Hypothalamus (tissue), 51 donors: ENCODE results near the gene UEVLD.
"Not testable (repeated sequence)": the region's sequence is repeated elsewhere in the genome, so short reads cannot be mapped to it uniquely, and the experiment has no call there.

Source experiments
- DNase-seq, 51 donors: peaks; one replicate each; lab custom pipeline; 2025; lab: John Stamatoyannopoulos, UW

Gene UEVLD

GRCh38 chr11:18588297-18589252 lies at the start of gene UEVLD:
Gene UEVLD, minus strand, starts transcription at chr11:18588734. Its CDS starts 80 bp downstream, at chr11:18588654.
- DNase-seq = peak; percentile 46 to 91 (median 81)

- DNase-seq = peak; percentile 82 to 99 (median 97)
Observed at GRCh38 chr11:18634140-18635032, 45.9 kb upstream of the UEVLD start, which contains the start of gene SPTY2D1. Gene SPTY2D1, minus strand, starts transcription at chr11:18634342. Its CDS starts 85 bp downstream, at chr11:18634257.

GRCh38 chr11:18633256-18634139 lies 45.0 kb upstream of the UEVLD start:
- DNase-seq = peak in 5 of 51 donors; percentile 16 to 37 (median 28)

GRCh38 chr11:18632841-18633240 lies 44.3 kb upstream of the UEVLD start:
- DNase-seq = no peak

- DNase-seq = no peak
Observed at GRCh38 chr11:18624161-18624560, 35.6 kb upstream of the UEVLD start.

GRCh38 chr11:18623707-18624106 lies 35.2 kb upstream of the UEVLD start:
- DNase-seq = no peak

- no peak for DNase-seq
Observed at GRCh38 chr11:18618342-18619025, 29.9 kb upstream of the UEVLD start.

GRCh38 chr11:18617688-18618341 lies 29.3 kb upstream of the UEVLD start:
- no peak for DNase-seq

- no peak for DNase-seq
Observed at GRCh38 chr11:18615628-18616392, 27.3 kb upstream of the UEVLD start.

- DNase-seq = no peak
Observed at GRCh38 chr11:18614667-18615066, 26.1 kb upstream of the UEVLD start.

GRCh38 chr11:18612394-18612793 lies 23.9 kb upstream of the UEVLD start:
- DNase-seq = no peak

GRCh38 chr11:18611196-18611595 lies 22.7 kb upstream of the UEVLD start:
- DNase-seq = no peak

- no peak for DNase-seq
Observed at GRCh38 chr11:18608376-18608775, 19.8 kb upstream of the UEVLD start.

GRCh38 chr11:18600915-18601569 lies 12.5 kb upstream of the UEVLD start:
- no peak for DNase-seq

- no peak for DNase-seq
Observed at GRCh38 chr11:18599739-18600230, 11.3 kb upstream of the UEVLD start, which contains the start of gene MISFA. Gene MISFA, plus strand, starts transcription at chr11:18599789. Its CDS starts 140 bp downstream, at chr11:18599929.

- DNase-seq = no peak
Observed at GRCh38 chr11:18594999-18595749, 6.6 kb upstream of the UEVLD start.

GRCh38 chr11:18594088-18594487 lies 5.6 kb upstream of the UEVLD start:
- not testable (repeated sequence) for DNase-seq
